Left lobe of liver (tissue), 2 donors: Measurements from ENCODE around the gene EVI5. TPM values are rescaled to one million over a fixed set of nuclear protein-coding genes. Genes with fewer than 3 reads are reported as not detected.
"Not testable (repeated sequence)": the region's sequence is repeated elsewhere in the genome, so short reads cannot be mapped to it uniquely, and the experiment has no call there.

ENCODE experiments used
- ATAC-seq: fragments of 200-7000 bp; cut with Tn5 transposase; one replicate; pipeline ENCODE4 v1.9.1; 2020; ENCODE audit warnings: mild to moderate bottlenecking, moderate library complexity
- DNase-seq: peaks from one replicate; pipeline ENCODE4 v3.0.0-alpha.2; 2020; ENCODE audit warnings: low spot score
- total RNA-seq: library from RNA; stranded (reverse); gene quantifications from one replicate; pipeline ENCODE4 v1.2.1, GENCODE V29; 2021
- donor health status: DM: no; HTN: no; CAD: no; lungs with moderate emphysema.
- donor health status: DM: no; HTN: yes; CAD: no.

Gene EVI5
- total RNA-seq, 1 donor from 2014 or later = 29.2 TPM

GRCh38 chr1:92536211-92536979 lies 248.5 kb downstream of the EVI5 start:
- ATAC-seq (no peak), DNase-seq (no peak)

DNA sequence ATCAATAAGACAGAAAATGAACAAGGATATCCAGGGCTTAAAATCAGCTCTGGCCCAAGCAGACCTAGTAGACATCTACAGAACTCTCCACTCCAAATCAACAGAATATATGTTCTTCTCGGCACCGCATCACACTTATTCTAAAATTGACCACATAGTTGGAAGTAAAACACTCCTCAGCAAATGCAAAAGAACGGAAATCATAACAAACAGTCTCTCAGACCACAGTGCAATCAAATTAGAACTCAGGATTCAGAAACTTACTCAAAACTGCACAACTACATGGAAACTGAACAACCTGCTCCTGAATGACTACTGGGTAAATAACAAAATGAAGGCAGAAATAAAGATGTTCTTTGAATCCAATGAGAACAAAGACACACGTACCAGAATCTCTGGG lies 252.5 kb downstream of the EVI5 start:
- DNase-seq, ATAC-seq: not testable (repeated sequence)

GRCh38 chr1:92531939-92532338 lies 253.0 kb downstream of the EVI5 start:
- ATAC-seq, DNase-seq: not testable (repeated sequence)

DNA sequence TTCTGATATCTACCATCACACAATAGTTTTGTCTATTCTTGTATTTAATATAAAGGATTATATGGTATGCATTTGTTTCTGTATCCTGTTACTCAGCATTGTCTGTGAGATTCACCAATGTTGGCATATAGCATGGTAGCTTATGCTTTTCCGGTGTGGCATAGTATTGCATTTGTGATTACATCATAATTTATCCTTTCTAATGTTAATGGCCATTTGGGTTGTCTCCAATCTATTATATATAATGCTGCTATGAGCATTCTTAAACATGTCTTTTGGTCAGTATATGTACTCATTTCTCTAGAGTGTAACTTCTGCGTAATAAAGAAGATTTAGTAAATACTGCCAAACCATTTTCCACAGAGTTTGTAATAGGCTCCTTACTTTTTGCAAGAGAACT lies 257.2 kb downstream of the EVI5 start:
- DNase-seq (no peak), ATAC-seq (no peak)

- not testable (repeated sequence) for ATAC-seq, DNase-seq
Observed at GRCh38 chr1:92524944-92525590, 259.8 kb downstream of the EVI5 start.

GRCh38 chr1:92519043-92519442 lies 265.9 kb downstream of the EVI5 start:
- DNase-seq = no peak
- no peak for ATAC-seq

GRCh38 chr1:92516574-92516973 lies 268.3 kb downstream of the EVI5 start:
- ATAC-seq = no peak
- no peak for DNase-seq

DNA sequence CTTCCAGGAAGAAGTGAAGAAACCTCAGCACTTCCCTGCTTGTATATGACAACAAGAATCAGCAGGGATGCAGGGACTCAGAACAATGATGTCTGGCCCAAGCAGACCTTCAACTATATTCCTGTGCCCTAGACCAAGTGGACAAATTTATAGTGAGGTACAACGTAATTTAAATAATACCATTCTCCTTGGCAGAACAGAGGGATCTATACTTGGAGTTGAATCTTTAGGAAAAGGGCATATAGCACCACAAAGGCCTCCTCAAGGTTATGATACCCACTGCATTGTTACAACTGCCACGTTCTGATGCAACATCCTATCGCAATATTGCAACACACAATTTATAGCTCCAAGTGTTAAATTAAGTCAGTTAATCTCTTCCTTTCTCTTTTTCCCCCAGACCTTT lies 269.1 kb downstream of the EVI5 start:
- no peak for DNase-seq
- no peak for ATAC-seq

DNA sequence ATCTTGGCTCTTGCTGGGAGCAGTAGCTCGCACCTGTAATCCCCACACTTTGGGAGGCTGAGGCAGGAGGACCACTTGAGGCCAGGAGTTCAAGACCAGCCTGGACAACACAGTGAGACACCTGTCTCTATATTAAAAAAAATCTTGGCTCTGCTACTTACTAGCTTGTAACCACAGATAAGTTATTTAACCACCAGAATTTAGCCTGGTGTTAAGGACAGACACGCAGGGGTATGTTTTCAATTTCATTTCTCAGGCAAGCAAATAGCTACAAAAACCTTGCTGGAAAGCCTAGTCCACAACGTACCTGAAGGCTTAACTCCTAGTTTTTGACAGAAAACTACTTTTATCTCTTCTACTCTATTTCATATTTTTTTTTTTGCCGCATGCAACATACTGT lies 273.4 kb downstream of the EVI5 start:
- no peak for DNase-seq

GRCh38 chr1:92509619-92510018 lies 275.3 kb downstream of the EVI5 start:
- ATAC-seq (no peak), DNase-seq (no peak)

More for the DNA sequence above, 273.4 kb downstream of the EVI5 start:
- ATAC-seq = no peak

DNA sequence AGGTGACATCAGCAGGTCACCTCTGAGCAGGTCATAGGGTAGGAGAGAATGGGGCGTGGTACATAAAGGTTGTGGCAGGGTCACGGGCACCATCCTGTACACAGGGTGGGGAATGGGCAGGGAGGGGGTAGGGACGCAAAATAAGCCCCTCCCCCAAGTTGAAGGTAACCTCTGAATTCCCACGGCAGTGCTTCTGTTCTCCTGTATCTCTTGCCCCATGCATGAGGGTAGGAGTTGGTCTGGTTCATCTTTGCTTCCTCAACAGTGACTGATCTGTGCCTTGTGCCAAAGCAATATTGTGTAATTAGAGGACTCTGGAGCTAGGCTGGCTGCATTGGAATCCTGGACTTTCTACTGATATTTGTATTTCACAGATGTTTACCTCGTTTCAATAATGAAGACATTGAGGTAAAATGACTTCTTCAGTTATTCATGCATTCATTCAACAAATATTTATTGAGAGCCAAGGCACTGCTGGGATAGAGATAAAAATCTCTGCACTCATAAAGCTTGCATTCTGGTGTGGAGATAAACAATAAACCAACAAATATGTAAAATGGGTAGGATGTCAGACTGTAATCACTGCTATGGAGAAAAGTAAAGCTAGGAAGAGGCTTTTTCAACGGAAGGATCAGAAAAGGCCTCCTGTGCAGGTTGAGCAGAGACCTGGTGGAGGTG lies 279.8 kb downstream of the EVI5 start:
- ATAC-seq (peak; percentile 97), DNase-seq (no peak)

- DNase-seq (no peak), ATAC-seq (no peak)
Observed at GRCh38 chr1:92504291-92505014, 280.5 kb downstream of the EVI5 start.

- no peak for DNase-seq
- no peak for ATAC-seq
Observed at GRCh38 chr1:92503926-92504285, 281.0 kb downstream of the EVI5 start.

- no peak for ATAC-seq
Observed at GRCh38 chr1:92503043-92503925, 281.6 kb downstream of the EVI5 start.

DNA sequence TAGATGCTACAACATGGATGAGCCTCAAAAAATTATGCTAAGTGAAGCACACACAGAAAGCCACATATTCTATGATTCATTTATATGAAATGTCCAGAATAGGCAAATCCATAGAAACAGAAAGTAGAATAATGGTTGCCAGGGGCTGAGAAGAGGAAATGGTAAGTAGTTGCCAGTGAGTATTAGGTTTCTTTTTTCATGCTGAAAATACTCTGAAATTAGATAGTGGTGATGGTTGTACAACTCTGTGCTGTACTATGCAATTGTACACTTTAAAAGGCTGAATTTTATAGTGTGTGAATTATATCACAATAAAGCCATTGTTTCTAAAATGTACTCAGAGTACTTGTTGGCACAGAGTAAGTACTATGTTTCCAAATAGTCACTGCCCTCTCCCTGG lies 282.7 kb downstream of the EVI5 start:
- DNase-seq (no peak), ATAC-seq (no peak)

More at GRCh38 chr1:92503043-92503925, 281.6 kb downstream of the EVI5 start:
- no peak for DNase-seq

- ATAC-seq (no peak), DNase-seq (no peak)
Observed at GRCh38 chr1:92500552-92500951, 284.4 kb downstream of the EVI5 start.

GRCh38 chr1:92495392-92496063 lies 289.4 kb downstream of the EVI5 start:
- ATAC-seq (no peak), DNase-seq (no peak)

DNA sequence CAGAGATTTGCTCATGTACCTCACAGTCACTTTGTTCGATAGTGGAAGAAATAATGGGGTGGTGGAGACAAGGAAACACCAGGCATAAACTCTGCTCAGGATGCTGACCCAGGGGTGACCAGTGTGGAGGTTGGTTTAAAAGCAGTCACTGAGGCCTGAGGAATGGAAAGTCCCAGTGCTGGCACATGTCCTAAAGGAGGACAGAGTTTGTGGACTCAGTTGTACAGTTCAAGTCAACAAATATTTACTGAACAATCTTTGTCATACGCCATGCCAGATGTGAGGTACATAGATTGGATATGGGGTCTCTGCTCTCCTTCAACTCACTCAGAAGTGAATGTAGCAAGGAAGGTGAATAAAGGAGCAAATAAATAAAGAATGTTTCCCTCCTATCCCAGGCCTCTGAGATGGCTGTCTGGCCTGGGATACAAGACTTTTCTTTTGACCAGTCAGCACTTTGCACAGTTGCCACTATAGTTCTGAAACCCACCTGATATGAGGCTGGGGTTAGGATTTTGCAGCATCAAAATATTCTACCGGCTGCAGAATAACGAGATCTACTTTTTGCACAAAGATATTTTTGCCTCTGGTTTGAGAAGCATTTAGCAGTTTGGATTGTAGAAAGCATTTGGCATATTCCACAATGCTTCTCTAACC lies 290.3 kb downstream of the EVI5 start:
- no peak for ATAC-seq
- DNase-seq = no peak

DNA sequence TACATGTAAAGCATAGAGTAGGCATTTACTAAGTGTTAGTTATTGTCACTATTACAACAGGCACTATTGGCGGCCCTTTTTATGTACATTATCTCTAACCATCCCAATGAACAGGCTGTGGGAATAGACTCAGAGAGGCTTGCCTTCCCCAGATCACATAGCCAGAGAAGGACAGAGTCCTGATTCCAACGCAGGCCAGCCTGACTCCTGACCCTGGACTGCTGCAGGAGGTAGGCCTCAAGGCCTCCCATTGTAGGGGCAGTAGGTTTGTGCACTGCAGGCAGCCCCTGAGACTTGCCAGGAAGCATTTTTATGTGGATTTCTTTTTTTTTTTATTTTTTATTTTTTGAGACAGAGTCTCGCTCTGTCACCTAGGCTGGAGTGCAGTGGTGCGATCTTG lies 291.8 kb downstream of the EVI5 start:
- no peak for ATAC-seq

More for the DNA sequence above, 291.8 kb downstream of the EVI5 start:
- no peak for DNase-seq
